ENCODE measurements around the gene KCNK4.

KCNK4 gene

GRCh38 chr11:64253481-64253880, 37.6 kb upstream of the KCNK4 start:
- DNase-seq (ENCODE audit: low read depth, low spot score), result no peak

GRCh38 chr11:64254326-64254725, 36.8 kb upstream of the KCNK4 start:
- DNase-seq (ENCODE audit: low read depth, low spot score), result no peak

- no peak for DNase-seq (ENCODE audit: low read depth, low spot score)
Observed at GRCh38 chr11:64255135-64256128, 35.7 kb upstream of the KCNK4 start.

GRCh38 chr11:64256300-64256699, 34.8 kb upstream of the KCNK4 start:
- no peak for DNase-seq (ENCODE audit: low read depth, low spot score)

- DNase-seq (ENCODE audit: low read depth, low spot score), result no peak
Observed at GRCh38 chr11:64258356-64258755, 32.7 kb upstream of the KCNK4 start.

- no peak for DNase-seq (ENCODE audit: low read depth, low spot score)
Observed at GRCh38 chr11:64258946-64259532, 32.1 kb upstream of the KCNK4 start.

GRCh38 chr11:64259533-64260067, 31.5 kb upstream of the KCNK4 start:
- no peak for DNase-seq (ENCODE audit: low read depth, low spot score)

GRCh38 chr11:64260147-64260708, 30.9 kb upstream of the KCNK4 start:
- no peak for DNase-seq (ENCODE audit: low read depth, low spot score)

- DNase-seq (ENCODE audit: low read depth, low spot score), result no peak
Observed at GRCh38 chr11:64261556-64262080, 29.5 kb upstream of the KCNK4 start.

GRCh38 chr11:64262271-64263002, 28.7 kb upstream of the KCNK4 start:
- no peak for DNase-seq (ENCODE audit: low read depth, low spot score)

- DNase-seq (ENCODE audit: low read depth, low spot score), result no peak
Observed at GRCh38 chr11:64263021-64263946, 27.8 kb upstream of the KCNK4 start.

- DNase-seq (ENCODE audit: low read depth, low spot score), result no peak
Observed at GRCh38 chr11:64263947-64264317, 27.2 kb upstream of the KCNK4 start.

- DNase-seq (ENCODE audit: low read depth, low spot score), result no peak
Observed at GRCh38 chr11:64264371-64264852, 26.7 kb upstream of the KCNK4 start.

- no peak for DNase-seq (ENCODE audit: low read depth, low spot score)
Observed at GRCh38 chr11:64265176-64266160, 25.6 kb upstream of the KCNK4 start.

GRCh38 chr11:64266339-64266738, 24.8 kb upstream of the KCNK4 start:
- DNase-seq (ENCODE audit: low read depth, low spot score), result no peak

- DNase-seq (ENCODE audit: low read depth, low spot score), result no peak
Observed at GRCh38 chr11:64267207-64267945, 23.7 kb upstream of the KCNK4 start.

- DNase-seq (ENCODE audit: low read depth, low spot score), result no peak
Observed at GRCh38 chr11:64268025-64268892, 22.8 kb upstream of the KCNK4 start.

All from activated CD4-positive, CD25-positive, alpha-beta regulatory T cell treated with anti-CD3 and anti-CD28 coated beads, Interleukin-2, amount 50 U/mL, for 16 hours (primary cell).